GM23338 (cell line): Measurements from ENCODE around the gene SLC9A3.

Source experiments
- CREB1 ChIP-seq: fragments of 250-450 bp; sonication (Bioruptor Pico); IDR thresholded peaks from 2 replicates; pipeline ENCODE4 v1.5.0; 2020; ENCODE audit warnings: low read depth, mild to moderate bottlenecking, moderate library complexity
- EZH2 ChIP-seq: fragments of 200-600 bp; sonication (generic); IDR thresholded peaks from one replicate; pipeline ENCODE4 v1.8.0; 2017; ENCODE audit warnings: antibody characterized with exemption, mild to moderate bottlenecking, low read depth; ENCODE audit not compliant: unreplicated experiment
- EZH2phosphoT487 ChIP-seq: fragments of 200-600 bp; sonication (generic); IDR thresholded peaks from one replicate; pipeline ENCODE4 v1.8.1; 2018; ENCODE audit warnings: antibody characterized with exemption; ENCODE audit not compliant: unreplicated experiment
- JUNB ChIP-seq: IDR thresholded peaks from one replicate; pipeline ENCODE4 v1.6.1; 2016; ENCODE audit warnings: antibody characterized with exemption; ENCODE audit not compliant: unreplicated experiment
- NANOG ChIP-seq: IDR thresholded peaks from 2 replicates; pipeline ENCODE4 v1.6.1; 2016; ENCODE audit warnings: antibody characterized with exemption, borderline replicate concordance
- POLR2AphosphoS5 ChIP-seq: IDR thresholded peaks from 2 replicates; pipeline ENCODE4 v1.6.1; 2016; ENCODE audit warnings: antibody characterized with exemption, low read depth
- STAT1 ChIP-seq: IDR thresholded peaks from one replicate; pipeline ENCODE4 v1.6.1; 2016; ENCODE audit warnings: antibody characterized with exemption; ENCODE audit not compliant: unreplicated experiment
- ZNF114 ChIP-seq: fragments of 250-450 bp; sonication (Bioruptor Pico); IDR thresholded peaks from 2 replicates; pipeline ENCODE4 v1.5.0; 2020; ENCODE audit warnings: mild to moderate bottlenecking, moderate library complexity
- TF ChIP-seq, protein P1 (sequence below), 2 experiments: fragments of 200-600 bp in 1 of 2; sonication (generic) in 1 of 2; conservative IDR thresholded peaks; 2 replicates each; pipeline versions ENCODE4 v1.5.1 to v1.6.1; 2016 to 2017; ENCODE audit warnings: antibody characterized with exemption in 2 of 2, low read depth in 2 of 2, mild to moderate bottlenecking in 2 of 2, moderate library complexity in 1 of 2
- TF ChIP-seq, protein P2 (sequence below): IDR thresholded peaks from one replicate; pipeline ENCODE4 v1.6.1; 2018; ENCODE audit warnings: antibody characterized with exemption; ENCODE audit not compliant: unreplicated experiment
- TF ChIP-seq, protein P3 (sequence below): IDR thresholded peaks from 2 replicates; pipeline ENCODE4 v1.6.1; 2016; ENCODE audit warnings: antibody characterized with exemption

DNA sequence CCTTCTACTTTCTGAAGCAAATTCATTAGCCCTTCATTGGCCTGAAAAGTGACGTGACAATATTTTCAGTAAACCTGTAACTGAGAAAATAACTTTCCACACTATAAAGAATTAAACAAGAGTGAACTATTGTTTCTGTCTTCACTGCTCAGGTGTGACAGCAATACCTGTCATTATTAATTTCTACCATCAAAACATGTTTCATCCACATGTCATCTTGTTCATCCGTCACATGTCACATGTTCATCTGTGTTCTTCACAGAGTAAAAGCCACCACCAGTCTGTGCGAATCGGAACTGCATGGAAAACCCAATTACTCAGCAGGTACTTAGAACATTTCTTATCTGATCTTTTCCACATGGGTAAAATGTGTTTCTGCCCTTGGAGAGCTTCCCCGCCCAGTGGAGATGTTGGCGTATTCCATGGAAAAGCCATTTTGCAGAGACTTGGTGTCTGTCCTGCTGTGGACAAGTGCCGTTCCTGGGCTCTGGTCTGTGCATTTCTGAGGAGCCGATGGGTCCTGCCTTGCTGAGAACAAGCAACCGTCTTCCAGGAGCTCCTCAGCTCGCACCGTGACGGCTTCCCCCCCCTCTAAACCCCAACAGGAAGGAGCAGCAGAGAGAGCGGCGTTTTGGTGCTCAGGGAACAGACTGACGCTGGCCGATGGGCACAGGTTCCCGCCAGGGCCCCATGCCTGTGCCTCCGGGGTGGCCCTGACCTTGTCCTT lies 91.9 kb downstream of the SLC9A3 start:
- TF ChIP-seq, protein P1, sequence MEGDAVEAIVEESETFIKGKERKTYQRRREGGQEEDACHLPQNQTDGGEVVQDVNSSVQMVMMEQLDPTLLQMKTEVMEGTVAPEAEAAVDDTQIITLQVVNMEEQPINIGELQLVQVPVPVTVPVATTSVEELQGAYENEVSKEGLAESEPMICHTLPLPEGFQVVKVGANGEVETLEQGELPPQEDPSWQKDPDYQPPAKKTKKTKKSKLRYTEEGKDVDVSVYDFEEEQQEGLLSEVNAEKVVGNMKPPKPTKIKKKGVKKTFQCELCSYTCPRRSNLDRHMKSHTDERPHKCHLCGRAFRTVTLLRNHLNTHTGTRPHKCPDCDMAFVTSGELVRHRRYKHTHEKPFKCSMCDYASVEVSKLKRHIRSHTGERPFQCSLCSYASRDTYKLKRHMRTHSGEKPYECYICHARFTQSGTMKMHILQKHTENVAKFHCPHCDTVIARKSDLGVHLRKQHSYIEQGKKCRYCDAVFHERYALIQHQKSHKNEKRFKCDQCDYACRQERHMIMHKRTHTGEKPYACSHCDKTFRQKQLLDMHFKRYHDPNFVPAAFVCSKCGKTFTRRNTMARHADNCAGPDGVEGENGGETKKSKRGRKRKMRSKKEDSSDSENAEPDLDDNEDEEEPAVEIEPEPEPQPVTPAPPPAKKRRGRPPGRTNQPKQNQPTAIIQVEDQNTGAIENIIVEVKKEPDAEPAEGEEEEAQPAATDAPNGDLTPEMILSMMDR (conservative IDR thresholded peaks at IDR 0.05; ENCODE audit: low read depth in 2 of 2), result no peak
- TF ChIP-seq EZH2 (no peak), EZH2phosphoT487 (no peak), STAT1 (no peak), POLR2AphosphoS5 (no peak), JUNB (no peak), CREB1 (CRISPR knock-in tag) (no peak), NANOG (no peak), ZNF114 (CRISPR knock-in tag) (no peak)
- TF ChIP-seq, protein P2, sequence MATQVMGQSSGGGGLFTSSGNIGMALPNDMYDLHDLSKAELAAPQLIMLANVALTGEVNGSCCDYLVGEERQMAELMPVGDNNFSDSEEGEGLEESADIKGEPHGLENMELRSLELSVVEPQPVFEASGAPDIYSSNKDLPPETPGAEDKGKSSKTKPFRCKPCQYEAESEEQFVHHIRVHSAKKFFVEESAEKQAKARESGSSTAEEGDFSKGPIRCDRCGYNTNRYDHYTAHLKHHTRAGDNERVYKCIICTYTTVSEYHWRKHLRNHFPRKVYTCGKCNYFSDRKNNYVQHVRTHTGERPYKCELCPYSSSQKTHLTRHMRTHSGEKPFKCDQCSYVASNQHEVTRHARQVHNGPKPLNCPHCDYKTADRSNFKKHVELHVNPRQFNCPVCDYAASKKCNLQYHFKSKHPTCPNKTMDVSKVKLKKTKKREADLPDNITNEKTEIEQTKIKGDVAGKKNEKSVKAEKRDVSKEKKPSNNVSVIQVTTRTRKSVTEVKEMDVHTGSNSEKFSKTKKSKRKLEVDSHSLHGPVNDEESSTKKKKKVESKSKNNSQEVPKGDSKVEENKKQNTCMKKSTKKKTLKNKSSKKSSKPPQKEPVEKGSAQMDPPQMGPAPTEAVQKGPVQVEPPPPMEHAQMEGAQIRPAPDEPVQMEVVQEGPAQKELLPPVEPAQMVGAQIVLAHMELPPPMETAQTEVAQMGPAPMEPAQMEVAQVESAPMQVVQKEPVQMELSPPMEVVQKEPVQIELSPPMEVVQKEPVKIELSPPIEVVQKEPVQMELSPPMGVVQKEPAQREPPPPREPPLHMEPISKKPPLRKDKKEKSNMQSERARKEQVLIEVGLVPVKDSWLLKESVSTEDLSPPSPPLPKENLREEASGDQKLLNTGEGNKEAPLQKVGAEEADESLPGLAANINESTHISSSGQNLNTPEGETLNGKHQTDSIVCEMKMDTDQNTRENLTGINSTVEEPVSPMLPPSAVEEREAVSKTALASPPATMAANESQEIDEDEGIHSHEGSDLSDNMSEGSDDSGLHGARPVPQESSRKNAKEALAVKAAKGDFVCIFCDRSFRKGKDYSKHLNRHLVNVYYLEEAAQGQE, result no peak
- TF ChIP-seq, protein P3, sequence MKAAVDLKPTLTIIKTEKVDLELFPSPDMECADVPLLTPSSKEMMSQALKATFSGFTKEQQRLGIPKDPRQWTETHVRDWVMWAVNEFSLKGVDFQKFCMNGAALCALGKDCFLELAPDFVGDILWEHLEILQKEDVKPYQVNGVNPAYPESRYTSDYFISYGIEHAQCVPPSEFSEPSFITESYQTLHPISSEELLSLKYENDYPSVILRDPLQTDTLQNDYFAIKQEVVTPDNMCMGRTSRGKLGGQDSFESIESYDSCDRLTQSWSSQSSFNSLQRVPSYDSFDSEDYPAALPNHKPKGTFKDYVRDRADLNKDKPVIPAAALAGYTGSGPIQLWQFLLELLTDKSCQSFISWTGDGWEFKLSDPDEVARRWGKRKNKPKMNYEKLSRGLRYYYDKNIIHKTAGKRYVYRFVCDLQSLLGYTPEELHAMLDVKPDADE, result no peak
